Gastroesophageal sphincter (tissue), 3 donors: ENCODE results near the gene SGPL1.

Source experiments
- EP300 ChIP-seq: sonication (generic); formaldehyde crosslinking; IDR thresholded peaks from one replicate; pipeline ENCODE4 v1.6.1; 2017; ENCODE audit warnings: antibody characterized with exemption, mild to moderate bottlenecking
- POLR2A ChIP-seq, 2 donors: fragments of 450-650 bp; IDR thresholded peaks; one replicate each; pipeline ENCODE4 v1.6.1; 2017; ENCODE audit warnings: antibody characterized with exemption in 2 of 2, mild to moderate bottlenecking in 2 of 2, moderate library complexity in 1 of 2
- TF ChIP-seq, protein P1 (sequence below), 4 experiments: fragments of 200-600 bp in 2 of 4; fragments of 450-650 bp in 2 of 4; sonication (generic) in 1 of 4; IDR thresholded peaks; one replicate each; pipeline ENCODE4 v1.5.1; 2017 to 2019; ENCODE audit warnings: antibody characterized with exemption in 4 of 4, mild to moderate bottlenecking in 2 of 4, moderate library complexity in 2 of 4

DNA sequence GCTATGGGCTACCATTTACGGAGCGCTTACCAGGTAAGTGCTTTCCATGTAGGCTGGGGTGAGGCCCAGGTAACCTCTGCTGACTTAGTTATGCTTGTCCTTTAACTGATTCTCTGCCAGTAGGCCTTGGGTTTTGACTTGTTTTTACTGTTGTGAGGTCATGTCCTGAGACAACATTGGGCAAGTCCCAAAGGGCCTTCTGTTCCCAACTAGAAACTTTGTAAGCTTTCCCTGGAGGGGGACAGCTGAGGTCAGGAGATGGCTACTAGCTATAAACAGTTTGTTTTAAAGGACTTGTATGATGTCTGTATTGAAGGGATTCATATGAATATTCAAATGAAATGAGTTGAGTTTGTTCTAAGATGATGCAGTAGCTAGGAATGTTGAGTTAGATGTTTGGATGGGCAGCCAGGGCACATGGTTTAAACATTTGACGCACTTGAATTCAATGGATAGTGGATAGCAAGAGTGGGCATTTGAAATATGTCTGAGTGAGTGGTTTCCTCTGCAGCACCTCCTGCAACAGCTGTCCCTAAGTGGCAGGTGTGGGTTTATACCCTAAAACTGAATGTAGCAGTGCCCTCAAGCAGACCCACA is 10.0 kb upstream of the SGPL1 start:
- TF ChIP-seq, protein P1, sequence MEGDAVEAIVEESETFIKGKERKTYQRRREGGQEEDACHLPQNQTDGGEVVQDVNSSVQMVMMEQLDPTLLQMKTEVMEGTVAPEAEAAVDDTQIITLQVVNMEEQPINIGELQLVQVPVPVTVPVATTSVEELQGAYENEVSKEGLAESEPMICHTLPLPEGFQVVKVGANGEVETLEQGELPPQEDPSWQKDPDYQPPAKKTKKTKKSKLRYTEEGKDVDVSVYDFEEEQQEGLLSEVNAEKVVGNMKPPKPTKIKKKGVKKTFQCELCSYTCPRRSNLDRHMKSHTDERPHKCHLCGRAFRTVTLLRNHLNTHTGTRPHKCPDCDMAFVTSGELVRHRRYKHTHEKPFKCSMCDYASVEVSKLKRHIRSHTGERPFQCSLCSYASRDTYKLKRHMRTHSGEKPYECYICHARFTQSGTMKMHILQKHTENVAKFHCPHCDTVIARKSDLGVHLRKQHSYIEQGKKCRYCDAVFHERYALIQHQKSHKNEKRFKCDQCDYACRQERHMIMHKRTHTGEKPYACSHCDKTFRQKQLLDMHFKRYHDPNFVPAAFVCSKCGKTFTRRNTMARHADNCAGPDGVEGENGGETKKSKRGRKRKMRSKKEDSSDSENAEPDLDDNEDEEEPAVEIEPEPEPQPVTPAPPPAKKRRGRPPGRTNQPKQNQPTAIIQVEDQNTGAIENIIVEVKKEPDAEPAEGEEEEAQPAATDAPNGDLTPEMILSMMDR (IDR thresholded peaks at IDR 0.05) = no peak
- TF ChIP-seq EP300 (no peak), POLR2A (IDR thresholded peaks at IDR 0.05) (no peak)
